Measurements from ENCODE around the gene TYMS. TPM values are rescaled to one million over a fixed set of nuclear protein-coding genes. Genes with fewer than 3 reads are reported as not detected.
A peak's percentile ranks its signal among the peaks of the same experiment; 100 is the strongest.

The TYMS gene
- total RNA-seq, 1 donor from 2014 or later, result 15.5 TPM

DNA sequence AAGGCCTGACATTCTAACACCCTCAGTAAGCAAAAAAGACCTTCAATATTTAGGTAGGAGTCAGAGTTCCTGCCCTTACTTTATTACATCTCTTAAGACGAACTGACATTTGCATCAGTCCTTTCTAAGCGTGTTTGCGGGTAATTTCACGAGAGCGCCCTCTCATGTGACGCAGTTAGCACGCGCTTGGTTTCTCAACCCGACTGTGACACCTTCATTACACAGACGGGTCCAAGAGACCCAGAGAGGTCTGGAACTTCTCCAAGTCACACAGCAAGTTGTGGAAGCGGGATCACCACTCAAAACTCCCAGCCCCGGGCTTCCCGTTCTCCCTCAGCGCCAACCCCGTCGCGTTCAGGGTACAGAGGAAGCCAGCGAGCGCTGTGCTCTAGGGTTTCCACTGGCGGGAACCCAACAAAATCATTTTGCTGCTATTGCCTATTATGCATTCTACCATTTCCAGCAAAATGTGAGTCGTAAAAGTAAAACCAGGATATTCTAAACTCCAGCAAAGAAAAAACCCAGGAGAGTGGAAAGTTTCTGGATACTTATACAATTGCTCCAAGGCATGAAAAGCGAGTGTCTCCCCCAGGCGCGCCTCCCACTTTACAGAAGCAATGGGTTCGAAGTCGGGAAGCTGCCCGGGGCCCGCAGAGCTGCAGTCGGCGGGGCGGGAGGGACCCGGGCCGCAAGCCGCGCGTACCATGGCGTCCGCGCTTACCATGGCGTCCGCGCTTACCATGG lies 54.4 kb downstream of the TYMS start:
- Mint-ChIP-seq H3K4me3 (ENCODE audit: unreplicated experiment) (peak overlapping the region; percentile 58), H3K4me1 (ENCODE audit: low read depth, unreplicated experiment) (no peaks in the 10 kb centered on the region), H3K27ac (ENCODE audit: unreplicated experiment) (no peak overlapping the region), H3K9me3 (ENCODE audit: unreplicated experiment) (no peaks in the 10 kb centered on the region), H3K27me3 (ENCODE audit: unreplicated experiment) (peaks cover 11% of the 10 kb centered on the region), H3K36me3 (ENCODE audit: unreplicated experiment) (peaks cover 3% of the 10 kb centered on the region)
- DNase-seq, result peak; percentile 36
- TF ChIP-seq CTCF (IDR thresholded peaks at IDR 0.05; ENCODE audit: partially characterized antibody, unreplicated experiment), result no peak

DNA sequence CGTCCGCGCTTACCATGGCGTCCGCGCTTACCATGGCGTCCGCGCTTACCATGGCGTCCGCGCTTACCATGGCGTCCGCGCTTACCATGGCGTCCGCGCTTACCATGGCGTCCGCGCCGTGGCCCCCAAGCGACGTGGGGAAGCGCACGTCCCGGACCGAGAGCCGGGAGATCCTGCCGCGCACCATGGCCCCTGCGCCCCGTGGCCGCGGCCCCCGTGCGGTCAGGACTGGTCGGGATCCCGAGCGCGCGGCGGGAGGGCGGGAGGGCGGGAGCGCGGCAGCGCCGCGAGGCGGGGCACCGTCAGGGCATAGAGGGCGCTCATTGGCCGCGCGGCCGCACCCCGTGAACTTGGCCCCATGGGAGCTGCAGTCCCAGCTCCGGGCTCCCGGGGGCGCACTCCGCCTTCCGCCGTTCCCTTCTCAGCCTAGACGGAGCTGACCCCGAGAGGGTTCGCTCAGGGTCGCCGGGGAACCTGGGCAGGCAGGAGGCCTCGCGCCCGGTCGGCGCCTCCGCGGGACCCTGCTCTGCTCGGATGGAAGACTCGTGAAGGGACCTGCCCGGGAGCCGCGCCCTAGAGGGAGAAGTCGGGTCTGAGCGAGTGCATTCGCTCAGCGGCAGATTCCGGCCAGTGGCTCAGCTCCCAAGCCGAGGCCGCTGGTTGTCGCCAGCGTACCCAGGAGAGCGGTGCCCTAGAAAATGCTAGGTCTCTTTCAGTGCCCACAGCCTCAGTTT lies 55.1 kb downstream of the TYMS start, which contains the start of gene ENOSF1:
Gene ENOSF1 (minus strand): TSS at position 230 of the 734 bp plus-strand sequence. CDS start 43 bp downstream, at position 187.
- Mint-ChIP-seq H3K4me3 (ENCODE audit: unreplicated experiment) (peak within 1 kb of the TSS; percentile 68), H3K27me3 (ENCODE audit: unreplicated experiment) (peaks cover 11% of the 10 kb centered on the region), H3K27ac (ENCODE audit: unreplicated experiment) (no peak within 1 kb of the TSS), H3K36me3 (ENCODE audit: unreplicated experiment) (peaks cover 3% of the 10 kb centered on the region), H3K4me1 (ENCODE audit: low read depth, unreplicated experiment) (no peaks in the 10 kb centered on the region), H3K9me3 (ENCODE audit: unreplicated experiment) (no peaks in the 10 kb centered on the region)
- DNase-seq, result peak; percentile 91
- peak; percentile 93 for TF ChIP-seq CTCF (IDR thresholded peaks at IDR 0.05; ENCODE audit: partially characterized antibody, unreplicated experiment)

DNA sequence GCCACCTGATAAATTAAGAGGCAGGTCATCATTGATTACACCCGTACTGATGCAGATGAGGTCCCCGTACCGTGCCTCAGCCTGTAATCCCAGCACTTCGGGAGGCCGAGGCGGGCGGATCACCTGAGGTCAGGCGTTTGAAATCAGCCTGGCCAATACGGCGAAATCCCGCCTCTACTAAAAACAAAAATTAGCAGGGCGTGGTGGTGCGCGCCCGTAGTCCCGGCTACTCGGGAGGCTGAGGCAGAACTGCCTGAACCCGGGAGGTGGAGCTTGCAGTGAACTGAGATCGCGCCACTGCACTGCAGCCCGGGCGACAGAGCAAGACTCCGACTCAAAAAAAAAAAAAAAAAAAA lies 55.7 kb downstream of the TYMS start:
- Mint-ChIP-seq H3K27ac (ENCODE audit: unreplicated experiment) (no peak overlapping the region), H3K27me3 (ENCODE audit: unreplicated experiment) (peaks cover 11% of the 10 kb centered on the region), H3K4me1 (ENCODE audit: low read depth, unreplicated experiment) (no peaks in the 10 kb centered on the region), H3K36me3 (ENCODE audit: unreplicated experiment) (peaks cover 3% of the 10 kb centered on the region), H3K4me3 (ENCODE audit: unreplicated experiment) (peak overlapping the region; percentile 68), H3K9me3 (ENCODE audit: unreplicated experiment) (no peaks in the 10 kb centered on the region)
- DNase-seq, result no peak
- TF ChIP-seq CTCF (IDR thresholded peaks at IDR 0.05; ENCODE audit: partially characterized antibody, unreplicated experiment), result no peak

- Mint-ChIP-seq H3K4me1 (ENCODE audit: low read depth, unreplicated experiment) (no peaks in the 10 kb centered on the region), H3K4me3 (ENCODE audit: unreplicated experiment) (no peak overlapping the region), H3K36me3 (ENCODE audit: unreplicated experiment) (peaks cover 3% of the 10 kb centered on the region), H3K27me3 (ENCODE audit: unreplicated experiment) (peaks cover 1% of the 10 kb centered on the region), H3K27ac (ENCODE audit: unreplicated experiment) (no peak overlapping the region), H3K9me3 (ENCODE audit: unreplicated experiment) (no peaks in the 10 kb centered on the region)
- DNase-seq, result no peak
- no peak for TF ChIP-seq CTCF (IDR thresholded peaks at IDR 0.05; ENCODE audit: partially characterized antibody, unreplicated experiment)
Observed at GRCh38 chr18:715626-716025, 58.2 kb downstream of the TYMS start.

DNA sequence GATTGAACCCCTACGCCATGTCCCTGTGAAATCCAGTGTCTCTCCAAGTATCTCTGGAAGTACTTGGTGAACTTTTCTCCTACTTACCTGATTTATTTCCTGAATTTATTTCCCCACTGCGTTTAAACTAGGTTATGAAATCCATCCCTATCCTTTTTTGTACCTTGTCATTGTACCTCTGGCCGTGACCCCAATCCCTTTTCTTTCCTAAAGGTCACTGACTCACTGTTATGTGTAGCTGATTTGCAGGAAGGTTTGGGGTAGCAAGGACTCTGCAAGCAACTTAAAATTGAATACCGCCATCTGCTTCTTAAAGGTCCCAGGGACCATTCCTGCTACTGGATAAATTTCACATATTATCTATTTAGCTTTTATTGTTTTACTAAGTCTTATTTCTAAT lies 59.5 kb downstream of the TYMS start:
- Mint-ChIP-seq H3K27me3 (ENCODE audit: unreplicated experiment) (no peaks in the 10 kb centered on the region), H3K9me3 (ENCODE audit: unreplicated experiment) (no peaks in the 10 kb centered on the region), H3K4me3 (ENCODE audit: unreplicated experiment) (no peak overlapping the region), H3K36me3 (ENCODE audit: unreplicated experiment) (peaks cover 3% of the 10 kb centered on the region), H3K4me1 (ENCODE audit: low read depth, unreplicated experiment) (no peaks in the 10 kb centered on the region), H3K27ac (ENCODE audit: unreplicated experiment) (no peak overlapping the region)
- no peak for TF ChIP-seq CTCF (IDR thresholded peaks at IDR 0.05; ENCODE audit: partially characterized antibody, unreplicated experiment)
- no peak for DNase-seq
